OCI-LY1 (cell line): ENCODE results near the gene GAS1.

Experiments
- H2AFZ ChIP-seq: fragments of 200-600 bp; sonication (generic), shearing (Covaris generic); 2 replicates; pipeline ENCODE4 v1.6.0; 2014; ENCODE audit warnings: antibody characterized with exemption, mild to moderate bottlenecking, low read length
- H3F3A ChIP-seq: fragments of 200-600 bp; sonication (generic), shearing (Covaris generic); 2 replicates; pipeline ENCODE4 v1.6.0; 2014; ENCODE audit warnings: mild to moderate bottlenecking, antibody characterized with exemption, low read length, moderate library complexity; ENCODE audit not compliant: insufficient read depth
- H3K27ac ChIP-seq: fragments of 200-600 bp; sonication (generic); 2 replicates; pipeline ENCODE4 v1.5.1; 2014; ENCODE audit warnings: low read length, mixed run types, mild to moderate bottlenecking, low read depth; ENCODE audit not compliant: poor library complexity, severe bottlenecking
- H3K27me3 ChIP-seq: fragments of 200-600 bp; sonication (generic); 2 replicates; pipeline ENCODE4 v1.6.0; 2014; ENCODE audit warnings: antibody characterized with exemption, mild to moderate bottlenecking, low read length, moderate library complexity; ENCODE audit not compliant: insufficient read depth
- H3K36me3 ChIP-seq: fragments of 200-600 bp; sonication (generic); 2 replicates; pipeline ENCODE4 v1.6.1; 2014; ENCODE audit warnings: mild to moderate bottlenecking, antibody characterized with exemption, low read length, moderate library complexity, mixed read lengths; ENCODE audit not compliant: insufficient read depth
- H3K4me1 ChIP-seq: fragments of 200-600 bp; sonication (generic); 2 replicates; pipeline ENCODE4 v1.5.1; 2014; ENCODE audit warnings: mild to moderate bottlenecking, low read length, moderate library complexity; ENCODE audit not compliant: insufficient read depth, severe bottlenecking
- H3K4me2 ChIP-seq: fragments of 200-600 bp; sonication (generic), shearing (Covaris generic); 2 replicates; pipeline ENCODE4 v1.6.1; 2014; ENCODE audit warnings: low read length
- H3K4me3 ChIP-seq: fragments of 200-600 bp; sonication (generic); 2 replicates; pipeline ENCODE4 v1.5.1; 2014; ENCODE audit warnings: low read length, low read depth, mild to moderate bottlenecking, mixed read lengths; ENCODE audit not compliant: poor library complexity, severe bottlenecking
- H3K79me2 ChIP-seq: fragments of 200-600 bp; shearing (Covaris generic); 2 replicates; pipeline ENCODE4 v1.6.1; 2016; ENCODE audit warnings: mixed run types, low read length, mixed read lengths; ENCODE audit not compliant: insufficient read depth
- H3K9ac ChIP-seq: fragments of 200-600 bp; sonication (generic), shearing (Covaris generic); 2 replicates; pipeline ENCODE4 v1.6.1; 2014; ENCODE audit warnings: mild to moderate bottlenecking, low read length, mixed read lengths
- H3K9me2 ChIP-seq: fragments of 200-600 bp; sonication (generic), shearing (Covaris generic); 2 replicates; pipeline ENCODE4 v1.6.1; 2014; ENCODE audit warnings: low read depth, mild to moderate bottlenecking, low read length, mixed read lengths
- H3K9me3 ChIP-seq: fragments of 200-600 bp; shearing (Covaris generic); 2 replicates; pipeline ENCODE4 v1.6.1; 2014; ENCODE audit warnings: low read length, mixed read lengths
- H4K20me1 ChIP-seq: fragments of 200-600 bp; sonication (generic), shearing (Covaris generic); 2 replicates; pipeline ENCODE4 v1.6.0; 2016; ENCODE audit warnings: mild to moderate bottlenecking, low read length; ENCODE audit not compliant: insufficient read depth
- CTCF ChIP-seq: fragments of 200-600 bp; sonication (generic), shearing (Covaris generic); IDR thresholded peaks from 2 replicates; pipeline ENCODE4 v1.5.1; 2017; ENCODE audit warnings: mild to moderate bottlenecking, antibody characterized with exemption, low read length, moderate library complexity, mixed read lengths
- EZH2 ChIP-seq: fragments of 200-600 bp; sonication (generic), shearing (Covaris generic); IDR thresholded peaks from 2 replicates; pipeline ENCODE4 v1.8.0; 2017; ENCODE audit warnings: borderline replicate concordance, mixed run types, mild to moderate bottlenecking, antibody characterized with exemption, low read length, moderate library complexity, mixed read lengths

GAS1 gene

GRCh38 chr9:86940774-86941173 lies 6.5 kb downstream of the GAS1 start:
- H3K9ac ChIP-seq: no peak overlapping the region
- TF ChIP-seq EZH2 (no peak), CTCF (no peak)
- no peak overlapping the region for H3K4me3 ChIP-seq
- H4K20me1 ChIP-seq: no peaks in the 10 kb centered on the region
- no peaks in the 10 kb centered on the region for H3K36me3 ChIP-seq
- no peak overlapping the region for H3K4me2 ChIP-seq
- H3K79me2 ChIP-seq: no peaks in the 10 kb centered on the region
- no peaks in the 10 kb centered on the region for H3F3A ChIP-seq
- H3K4me1 ChIP-seq: no peaks in the 10 kb centered on the region
- no peaks in the 10 kb centered on the region for H3K27me3 ChIP-seq
- no peak overlapping the region for H3K27ac ChIP-seq
- H3K9me2 ChIP-seq: no peaks in the 10 kb centered on the region
- no peak overlapping the region for H2AFZ ChIP-seq
- H3K9me3 ChIP-seq: no peaks in the 10 kb centered on the region

- Histone ChIP-seq H3K27ac (no peak overlapping the region), H3K4me1 (no peaks in the 10 kb centered on the region), H3K9me2 (no peaks in the 10 kb centered on the region), H2AFZ (no peak overlapping the region), H3K4me2 (no peak overlapping the region), H3K79me2 (no peaks in the 10 kb centered on the region), H3F3A (no peaks in the 10 kb centered on the region), H3K9ac (no peak overlapping the region), H3K4me3 (no peak overlapping the region), H3K9me3 (no peaks in the 10 kb centered on the region), H3K36me3 (no peaks in the 10 kb centered on the region), H4K20me1 (no peaks in the 10 kb centered on the region), H3K27me3 (no peaks in the 10 kb centered on the region)
- TF ChIP-seq EZH2: no peak
- TF ChIP-seq CTCF: no peak
Observed at GRCh38 chr9:86939891-86940290, 7.4 kb downstream of the GAS1 start.

GRCh38 chr9:86939321-86939720 lies 8.0 kb downstream of the GAS1 start:
- H4K20me1 ChIP-seq: no peaks in the 10 kb centered on the region
- no peaks in the 10 kb centered on the region for H3K9me2 ChIP-seq
- H3K79me2 ChIP-seq: no peaks in the 10 kb centered on the region
- H3K4me1 ChIP-seq: no peaks in the 10 kb centered on the region
- no peak for TF ChIP-seq CTCF
- no peak for TF ChIP-seq EZH2
- H3K9ac ChIP-seq: no peak overlapping the region
- no peak overlapping the region for H3K4me2 ChIP-seq
- no peaks in the 10 kb centered on the region for H3F3A ChIP-seq
- H3K27me3 ChIP-seq: no peaks in the 10 kb centered on the region
- no peaks in the 10 kb centered on the region for H3K36me3 ChIP-seq
- H3K4me3 ChIP-seq: no peak overlapping the region
- H3K27ac ChIP-seq: no peak overlapping the region
- no peaks in the 10 kb centered on the region for H3K9me3 ChIP-seq
- no peak overlapping the region for H2AFZ ChIP-seq
